ENCODE measurements around the gene EZH2.

DNA sequence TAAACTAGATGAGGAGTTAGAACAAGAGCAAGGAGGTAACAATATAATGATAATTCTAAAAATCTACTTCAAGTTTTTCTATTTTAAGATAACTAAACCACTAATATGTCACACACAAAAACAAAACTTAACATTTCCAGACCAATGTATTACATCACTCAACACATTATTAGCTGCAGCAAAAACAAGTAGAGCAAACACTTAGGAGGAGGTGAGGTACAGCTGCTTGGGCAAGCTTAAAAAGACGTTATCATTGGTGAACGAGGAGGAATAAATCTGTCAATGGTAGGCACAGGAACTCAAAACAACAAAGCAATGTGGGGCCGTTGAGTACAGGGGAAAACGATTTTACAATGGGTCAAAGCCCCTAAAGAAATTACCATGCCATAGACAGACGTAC, 58.8 kb downstream of the EZH2 start:
- TF ChIP-seq, protein P1, sequence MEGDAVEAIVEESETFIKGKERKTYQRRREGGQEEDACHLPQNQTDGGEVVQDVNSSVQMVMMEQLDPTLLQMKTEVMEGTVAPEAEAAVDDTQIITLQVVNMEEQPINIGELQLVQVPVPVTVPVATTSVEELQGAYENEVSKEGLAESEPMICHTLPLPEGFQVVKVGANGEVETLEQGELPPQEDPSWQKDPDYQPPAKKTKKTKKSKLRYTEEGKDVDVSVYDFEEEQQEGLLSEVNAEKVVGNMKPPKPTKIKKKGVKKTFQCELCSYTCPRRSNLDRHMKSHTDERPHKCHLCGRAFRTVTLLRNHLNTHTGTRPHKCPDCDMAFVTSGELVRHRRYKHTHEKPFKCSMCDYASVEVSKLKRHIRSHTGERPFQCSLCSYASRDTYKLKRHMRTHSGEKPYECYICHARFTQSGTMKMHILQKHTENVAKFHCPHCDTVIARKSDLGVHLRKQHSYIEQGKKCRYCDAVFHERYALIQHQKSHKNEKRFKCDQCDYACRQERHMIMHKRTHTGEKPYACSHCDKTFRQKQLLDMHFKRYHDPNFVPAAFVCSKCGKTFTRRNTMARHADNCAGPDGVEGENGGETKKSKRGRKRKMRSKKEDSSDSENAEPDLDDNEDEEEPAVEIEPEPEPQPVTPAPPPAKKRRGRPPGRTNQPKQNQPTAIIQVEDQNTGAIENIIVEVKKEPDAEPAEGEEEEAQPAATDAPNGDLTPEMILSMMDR (IDR thresholded peaks at IDR 0.05) = no peak
- no peak for TF ChIP-seq POLR2AphosphoS5 (IDR thresholded peaks at IDR 0.05)

All from prostate gland (tissue), 2 donors.